Osteoblast (primary cell): Measurements from ENCODE around the gene UQCC3. TPM values are rescaled to one million over a fixed set of nuclear protein-coding genes. Genes with fewer than 3 reads are reported as not detected.

Experiments
- DNase-seq: peaks from one replicate; pipeline ENCODE4 v3.0.0; 2011; ENCODE audit warnings: low spot score, mixed read lengths; ENCODE audit not compliant: insufficient read length; ENCODE audit errors: missing footprints
- H2AFZ ChIP-seq: 2 replicates; pipeline ENCODE4 v1.6.0; 2011; ENCODE audit warnings: mild to moderate bottlenecking, low read length
- H3K27ac ChIP-seq: 2 replicates; pipeline ENCODE4 v1.5.1; 2011; ENCODE audit warnings: mild to moderate bottlenecking, low read depth, low read length, moderate library complexity
- H3K27me3 ChIP-seq: 2 replicates; pipeline ENCODE4 v1.6.0; 2012; ENCODE audit warnings: mild to moderate bottlenecking, control low read depth, inconsistent platforms, low read length, moderate library complexity; ENCODE audit not compliant: insufficient read depth
- H3K36me3 ChIP-seq: 2 replicates; pipeline ENCODE4 v1.5.1; 2011; ENCODE audit warnings: mild to moderate bottlenecking, low read length, control low read depth, moderate library complexity; ENCODE audit not compliant: insufficient read depth
- H3K4me1 ChIP-seq: 2 replicates; pipeline ENCODE4 v1.5.1; 2011; ENCODE audit warnings: mild to moderate bottlenecking, low read length, control low read depth, moderate library complexity; ENCODE audit not compliant: insufficient read depth
- H3K4me2 ChIP-seq: 2 replicates; pipeline ENCODE4 v1.6.0; 2011; ENCODE audit warnings: mild to moderate bottlenecking, low read length; ENCODE audit not compliant: insufficient read depth
- H3K4me3 ChIP-seq: fragments of 200-600 bp; sonication (generic); 3 replicates; pipeline ENCODE4 v1.5.1; 2012; ENCODE audit warnings: mild to moderate bottlenecking, low read length, inconsistent platforms; ENCODE audit not compliant: insufficient read depth
- H3K79me2 ChIP-seq: 2 replicates; pipeline ENCODE4 v1.6.0; 2012; ENCODE audit warnings: mild to moderate bottlenecking, low read length, control low read depth, inconsistent platforms; ENCODE audit not compliant: insufficient read depth
- H3K9me3 ChIP-seq: 2 replicates; pipeline ENCODE4 v1.5.1; 2011; ENCODE audit warnings: low read depth, low read length, control low read depth
- H4K20me1 ChIP-seq: 2 replicates; pipeline ENCODE4 v1.6.0; 2012; ENCODE audit warnings: mild to moderate bottlenecking, low read length, control low read depth; ENCODE audit not compliant: insufficient read depth
- CTCF ChIP-seq: IDR thresholded peaks from 2 replicates; pipeline ENCODE4 v1.5.1; 2011; ENCODE audit warnings: mild to moderate bottlenecking, low read depth, low read length, moderate library complexity; ENCODE audit errors: extremely low read depth
- total RNA-seq: library from RNA; depleted of rRNA; stranded (reverse); fragments of >200 nt; gene quantifications from 2 replicates; pipeline ENCODE4 v1.2.3, GENCODE V29; 2012

Gene UQCC3
- total RNA-seq, 1 donor = 5.8 TPM

GRCh38 chr11:62646825-62647608 is 24.5 kb upstream of the UQCC3 start:
- Histone ChIP-seq H2AFZ (peak overlapping the region; percentile 62), H3K79me2 (peaks cover 66% of the 10 kb centered on the region), H3K4me1 (peaks cover 16% of the 10 kb centered on the region), H3K36me3 (peaks cover 37% of the 10 kb centered on the region), H3K27me3 (no peaks in the 10 kb centered on the region), H3K27ac (peak overlapping the region; percentile 65), H3K9me3 (no peaks in the 10 kb centered on the region), H3K4me2 (peak overlapping the region; percentile 81), H4K20me1 (peaks cover 21% of the 10 kb centered on the region), H3K4me3 (peak overlapping the region; percentile 46)
- no peak for TF ChIP-seq CTCF
- DNase-seq = peak; percentile 65

- Histone ChIP-seq H3K4me1 (peaks cover 22% of the 10 kb centered on the region), H3K9me3 (no peaks in the 10 kb centered on the region), H4K20me1 (peaks cover 21% of the 10 kb centered on the region), H3K4me3 (no peak overlapping the region), H3K4me2 (no peak overlapping the region), H3K79me2 (peaks cover 66% of the 10 kb centered on the region), H3K27ac (peak overlapping the region; percentile 65), H3K36me3 (peaks cover 36% of the 10 kb centered on the region), H2AFZ (no peak overlapping the region), H3K27me3 (no peaks in the 10 kb centered on the region)
- no peak for TF ChIP-seq CTCF
- peak; percentile 81 for DNase-seq
Observed at GRCh38 chr11:62647609-62648005, 23.9 kb upstream of the UQCC3 start.

GRCh38 chr11:62648185-62648966 is 23.1 kb upstream of the UQCC3 start:
- no peak for TF ChIP-seq CTCF
- Histone ChIP-seq H3K27ac (no peak overlapping the region), H3K36me3 (peaks cover 29% of the 10 kb centered on the region), H3K4me3 (no peak overlapping the region), H3K27me3 (no peaks in the 10 kb centered on the region), H3K9me3 (no peaks in the 10 kb centered on the region), H2AFZ (no peak overlapping the region), H3K4me1 (peaks cover 23% of the 10 kb centered on the region), H3K79me2 (peaks cover 63% of the 10 kb centered on the region), H4K20me1 (peaks cover 21% of the 10 kb centered on the region), H3K4me2 (no peak overlapping the region)
- peak; percentile 26 for DNase-seq

- H3K9me3 ChIP-seq = no peaks in the 10 kb centered on the region
- no peak overlapping the region for H3K4me3 ChIP-seq
- no peak overlapping the region for H3K4me2 ChIP-seq
- DNase-seq = no peak
- no peak overlapping the region for H2AFZ ChIP-seq
- peaks cover 57% of the 10 kb centered on the region for H3K79me2 ChIP-seq
- H3K4me1 ChIP-seq = peaks cover 23% of the 10 kb centered on the region
- no peaks in the 10 kb centered on the region for H3K27me3 ChIP-seq
- peaks cover 21% of the 10 kb centered on the region for H4K20me1 ChIP-seq
- no peak overlapping the region for H3K27ac ChIP-seq
- TF ChIP-seq CTCF = no peak
- peaks cover 26% of the 10 kb centered on the region for H3K36me3 ChIP-seq
Observed at GRCh38 chr11:62648967-62649364, 22.5 kb upstream of the UQCC3 start.
